ENCODE results near the gene SLX4.

DNA sequence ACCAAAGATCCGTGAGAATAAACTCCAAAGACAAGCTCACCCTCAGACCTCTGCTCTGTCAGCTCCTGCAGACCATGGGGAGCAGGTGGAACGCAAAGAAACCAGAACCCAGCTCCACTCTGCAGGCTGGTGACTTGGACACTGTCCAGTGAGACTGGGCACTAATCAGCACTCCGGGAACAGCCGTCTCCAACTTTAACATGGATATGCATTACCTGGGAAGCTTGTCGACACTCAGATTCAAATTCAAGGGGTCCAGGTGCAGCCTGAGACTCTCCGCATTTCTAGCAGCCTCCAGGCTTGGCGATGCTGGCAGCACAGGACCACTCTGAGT lies 9.1 kb downstream of the SLX4 start:
- TF ChIP-seq RAD21 (IDR thresholded peaks at IDR 0.05; ENCODE audit: low read length) (no peak), MXI1 (IDR thresholded peaks at IDR 0.05; ENCODE audit: low read depth, low read length) (no peak), JUND (IDR thresholded peaks at IDR 0.05) (no peak), FOSL2 (IDR thresholded peaks at IDR 0.05; ENCODE audit: borderline replicate concordance, low read depth) (no peak), CHD2 (IDR thresholded peaks at IDR 0.05; ENCODE audit: low read length, partially characterized antibody) (no peak), FOXJ3 (CRISPR knock-in tag; IDR thresholded peaks at IDR 0.05) (no peak), POLR2AphosphoS5 (IDR thresholded peaks at IDR 0.05; ENCODE audit: low read depth, low read length) (no peak)
- TF ChIP-seq, protein P1, sequence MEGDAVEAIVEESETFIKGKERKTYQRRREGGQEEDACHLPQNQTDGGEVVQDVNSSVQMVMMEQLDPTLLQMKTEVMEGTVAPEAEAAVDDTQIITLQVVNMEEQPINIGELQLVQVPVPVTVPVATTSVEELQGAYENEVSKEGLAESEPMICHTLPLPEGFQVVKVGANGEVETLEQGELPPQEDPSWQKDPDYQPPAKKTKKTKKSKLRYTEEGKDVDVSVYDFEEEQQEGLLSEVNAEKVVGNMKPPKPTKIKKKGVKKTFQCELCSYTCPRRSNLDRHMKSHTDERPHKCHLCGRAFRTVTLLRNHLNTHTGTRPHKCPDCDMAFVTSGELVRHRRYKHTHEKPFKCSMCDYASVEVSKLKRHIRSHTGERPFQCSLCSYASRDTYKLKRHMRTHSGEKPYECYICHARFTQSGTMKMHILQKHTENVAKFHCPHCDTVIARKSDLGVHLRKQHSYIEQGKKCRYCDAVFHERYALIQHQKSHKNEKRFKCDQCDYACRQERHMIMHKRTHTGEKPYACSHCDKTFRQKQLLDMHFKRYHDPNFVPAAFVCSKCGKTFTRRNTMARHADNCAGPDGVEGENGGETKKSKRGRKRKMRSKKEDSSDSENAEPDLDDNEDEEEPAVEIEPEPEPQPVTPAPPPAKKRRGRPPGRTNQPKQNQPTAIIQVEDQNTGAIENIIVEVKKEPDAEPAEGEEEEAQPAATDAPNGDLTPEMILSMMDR (IDR thresholded peaks at IDR 0.05), result no peak

Data from SK-N-SH (cell line).